ENCODE measurements around the gene RFT1. TPM values are rescaled to one million over a fixed set of nuclear protein-coding genes. Genes with fewer than 3 reads are reported as not detected.

RFT1 gene
- total RNA-seq, 2 donors from 2014 or later = 29.3 to 35.2 TPM

- Mint-ChIP-seq H3K27me3 (ENCODE audit: insufficient read depth) (peaks cover 4% of the 10 kb centered on the region), H3K4me1 (no peaks in the 10 kb centered on the region), H3K9me3 (no peaks in the 10 kb centered on the region), H3K4me3 (no peak overlapping the region), H3K27ac (no peak overlapping the region), H3K36me3 (ENCODE audit: low read depth) (no peaks in the 10 kb centered on the region)
- no peak overlapping the region for H3K9ac ChIP-seq (ENCODE audit: extremely low read depth, low read length, poor library complexity, severe bottlenecking)
- no peaks in the 10 kb centered on the region for H3K4me1 ChIP-seq (ENCODE audit: control insufficient read depth, insufficient read depth, low read length)
- no peaks in the 10 kb centered on the region for H3K36me3 ChIP-seq (ENCODE audit: control insufficient read depth, insufficient read depth, low read length)
- H3K4me3 ChIP-seq (ENCODE audit: low read length) = no peak overlapping the region
- no peak overlapping the region for H3K27ac ChIP-seq (ENCODE audit: low read depth, low read length)
- 92 to 96% methylated on average over 7 of the region's 7 CpGs for WGBS, 2 experiments (ENCODE audit: insufficient coverage in 1 of 2, insufficient read length in 1 of 2)
- H3K27me3 ChIP-seq (ENCODE audit: control insufficient read depth, insufficient read depth, low read length, poor library complexity, severe bottlenecking) = no peaks in the 10 kb centered on the region
- TF ChIP-seq CTCF (conservative IDR thresholded peaks at IDR 0.05) = no peak
- H3K9me3 ChIP-seq (ENCODE audit: control insufficient read depth, low read length) = no peaks in the 10 kb centered on the region
- no peak for DNase-seq
Observed at GRCh38 chr3:53150247-53151085, 20.2 kb upstream of the RFT1 start.

GRCh38 chr3:53149699-53150098, 19.5 kb upstream of the RFT1 start:
- Histone ChIP-seq H3K27me3 (ENCODE audit: control insufficient read depth, insufficient read depth, low read length, poor library complexity, severe bottlenecking) (no peaks in the 10 kb centered on the region), H3K4me1 (ENCODE audit: control insufficient read depth, insufficient read depth, low read length) (no peaks in the 10 kb centered on the region), H3K9ac (ENCODE audit: extremely low read depth, low read length, poor library complexity, severe bottlenecking) (no peak overlapping the region), H3K36me3 (ENCODE audit: control insufficient read depth, insufficient read depth, low read length) (no peaks in the 10 kb centered on the region), H3K9me3 (ENCODE audit: control insufficient read depth, low read length) (no peaks in the 10 kb centered on the region), H3K27ac (ENCODE audit: low read depth, low read length) (no peak overlapping the region), H3K4me3 (ENCODE audit: low read length) (no peak overlapping the region)
- Mint-ChIP-seq H3K36me3 (ENCODE audit: low read depth) (no peaks in the 10 kb centered on the region), H3K4me1 (no peaks in the 10 kb centered on the region), H3K4me3 (no peak overlapping the region), H3K27ac (no peak overlapping the region), H3K9me3 (no peaks in the 10 kb centered on the region), H3K27me3 (ENCODE audit: insufficient read depth) (no peaks in the 10 kb centered on the region)
- WGBS, 2 experiments (ENCODE audit: insufficient coverage in 1 of 2, insufficient read length in 1 of 2) = 87 to 97% methylated on average over 3 to 4 of the region's 4 CpGs
- TF ChIP-seq CTCF (conservative IDR thresholded peaks at IDR 0.05) = no peak
- DNase-seq = no peak

- WGBS, 2 experiments (ENCODE audit: insufficient coverage in 1 of 2, insufficient read length in 1 of 2) = 92 to 94% methylated on average over 7 to 13 of the region's 13 CpGs
- no peak for TF ChIP-seq CTCF (conservative IDR thresholded peaks at IDR 0.05)
Observed at GRCh38 chr3:53149006-53149690, 18.9 kb upstream of the RFT1 start.

More at GRCh38 chr3:53149006-53149690, 18.9 kb upstream of the RFT1 start:
- no peaks in the 10 kb centered on the region for H3K9me3 Mint-ChIP-seq
- no peaks in the 10 kb centered on the region for H3K9me3 ChIP-seq (ENCODE audit: control insufficient read depth, low read length)
- no peaks in the 10 kb centered on the region for H3K36me3 ChIP-seq (ENCODE audit: control insufficient read depth, insufficient read depth, low read length)
- no peaks in the 10 kb centered on the region for H3K4me1 ChIP-seq (ENCODE audit: control insufficient read depth, insufficient read depth, low read length)
- H3K9ac ChIP-seq (ENCODE audit: extremely low read depth, low read length, poor library complexity, severe bottlenecking) = no peak overlapping the region
- no peak overlapping the region for H3K27ac Mint-ChIP-seq
- H3K4me3 ChIP-seq (ENCODE audit: low read length) = no peak overlapping the region
- no peak for DNase-seq
- H3K4me3 Mint-ChIP-seq = no peak overlapping the region
- no peak overlapping the region for H3K27ac ChIP-seq (ENCODE audit: low read depth, low read length)
- no peaks in the 10 kb centered on the region for H3K27me3 ChIP-seq (ENCODE audit: control insufficient read depth, insufficient read depth, low read length, poor library complexity, severe bottlenecking)
- no peaks in the 10 kb centered on the region for H3K36me3 Mint-ChIP-seq (ENCODE audit: low read depth)
- no peaks in the 10 kb centered on the region for H3K4me1 Mint-ChIP-seq
- no peaks in the 10 kb centered on the region for H3K27me3 Mint-ChIP-seq (ENCODE audit: insufficient read depth)
